GM12875 (cell line): ENCODE results near the gene PHKG2.

Source experiments
- H3K4me3 ChIP-seq: one replicate; pipeline ENCODE4 v1.5.1; 2011; ENCODE audit warnings: low read depth, low read length, control low read depth
- TF ChIP-seq, protein P1 (sequence below): IDR thresholded peaks from 2 replicates; pipeline ENCODE4 v1.5.1; 2011; ENCODE audit warnings: low read depth, mild to moderate bottlenecking, control low read depth, inconsistent platforms, low read length, moderate library complexity, borderline replicate concordance; ENCODE audit not compliant: insufficient read depth

PHKG2 gene

DNA sequence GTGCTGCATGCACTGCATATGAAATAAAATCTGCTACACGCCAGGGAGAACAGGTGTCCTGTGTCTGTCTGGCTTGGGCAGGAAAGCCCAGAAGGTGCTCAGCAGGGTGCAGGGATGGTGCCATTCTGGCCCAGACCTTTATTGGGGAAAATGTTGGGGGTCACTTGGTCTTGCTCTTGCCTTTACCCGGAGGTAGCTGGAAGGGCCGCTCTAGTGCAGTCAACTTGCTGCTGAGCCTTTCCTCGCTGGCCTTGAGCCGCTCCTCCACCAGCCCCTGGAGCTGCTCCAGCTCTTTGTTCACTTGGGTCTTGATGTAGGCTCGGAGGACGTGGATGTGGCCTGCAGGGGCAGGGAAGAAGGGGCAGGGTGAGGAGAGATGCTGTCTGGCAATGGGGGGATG lies 9.1 kb downstream of the PHKG2 start:
- TF ChIP-seq, protein P1, sequence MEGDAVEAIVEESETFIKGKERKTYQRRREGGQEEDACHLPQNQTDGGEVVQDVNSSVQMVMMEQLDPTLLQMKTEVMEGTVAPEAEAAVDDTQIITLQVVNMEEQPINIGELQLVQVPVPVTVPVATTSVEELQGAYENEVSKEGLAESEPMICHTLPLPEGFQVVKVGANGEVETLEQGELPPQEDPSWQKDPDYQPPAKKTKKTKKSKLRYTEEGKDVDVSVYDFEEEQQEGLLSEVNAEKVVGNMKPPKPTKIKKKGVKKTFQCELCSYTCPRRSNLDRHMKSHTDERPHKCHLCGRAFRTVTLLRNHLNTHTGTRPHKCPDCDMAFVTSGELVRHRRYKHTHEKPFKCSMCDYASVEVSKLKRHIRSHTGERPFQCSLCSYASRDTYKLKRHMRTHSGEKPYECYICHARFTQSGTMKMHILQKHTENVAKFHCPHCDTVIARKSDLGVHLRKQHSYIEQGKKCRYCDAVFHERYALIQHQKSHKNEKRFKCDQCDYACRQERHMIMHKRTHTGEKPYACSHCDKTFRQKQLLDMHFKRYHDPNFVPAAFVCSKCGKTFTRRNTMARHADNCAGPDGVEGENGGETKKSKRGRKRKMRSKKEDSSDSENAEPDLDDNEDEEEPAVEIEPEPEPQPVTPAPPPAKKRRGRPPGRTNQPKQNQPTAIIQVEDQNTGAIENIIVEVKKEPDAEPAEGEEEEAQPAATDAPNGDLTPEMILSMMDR: no peak
- no peak overlapping the region for H3K4me3 ChIP-seq

DNA sequence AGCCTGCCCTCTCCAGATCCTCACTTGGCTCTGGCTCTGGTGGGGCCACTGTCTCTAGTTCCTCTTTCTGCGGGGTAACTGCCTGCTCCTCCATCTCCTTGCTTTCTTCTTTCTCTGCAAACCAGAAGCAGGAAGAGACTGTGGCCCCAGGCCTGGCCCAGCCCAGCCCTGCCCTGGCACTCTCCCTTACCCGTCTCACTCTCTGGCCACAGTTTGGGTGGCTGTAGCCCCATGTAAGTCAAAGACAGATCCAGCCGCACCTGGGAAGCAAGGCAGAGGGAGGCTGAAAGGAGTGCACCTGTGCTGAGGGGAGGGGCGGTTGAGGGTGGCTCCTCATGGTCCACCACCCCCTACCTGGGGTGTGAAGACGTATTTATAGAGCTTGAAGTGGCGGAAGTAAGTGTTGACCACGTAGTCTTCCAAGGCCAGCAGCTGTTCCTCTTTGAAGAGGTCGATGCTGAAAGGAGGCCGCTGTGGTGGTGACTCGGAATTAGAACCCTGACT lies 10.8 kb downstream of the PHKG2 start:
- TF ChIP-seq, protein P1: no peak
- no peak overlapping the region for H3K4me3 ChIP-seq

DNA sequence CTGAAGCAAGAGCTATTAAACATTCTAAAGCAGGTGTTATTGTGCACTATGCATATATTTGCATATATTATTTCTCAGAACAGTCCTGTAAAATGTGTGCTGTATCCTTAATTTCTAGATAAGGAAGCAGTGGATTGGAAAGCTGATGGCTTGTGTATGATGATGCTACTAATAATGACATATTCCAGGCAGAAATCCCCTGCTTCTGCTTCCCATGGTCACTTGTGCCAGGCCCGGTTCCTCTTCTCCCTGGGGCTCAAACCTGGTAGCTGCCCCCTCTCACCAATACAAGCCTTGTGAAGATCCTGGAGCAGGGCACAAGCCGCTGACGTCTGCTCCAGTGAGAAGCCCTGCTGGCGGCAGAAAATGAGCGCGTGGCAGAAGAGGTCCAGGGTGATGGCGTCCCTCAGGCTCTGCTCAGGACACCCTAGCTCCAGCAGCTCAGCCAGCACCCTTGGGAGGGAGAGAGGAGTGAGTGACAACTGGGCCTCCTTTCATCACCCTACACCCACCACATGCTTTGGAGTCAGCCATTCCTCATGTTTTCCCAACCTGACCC lies 11.9 kb downstream of the PHKG2 start:
- TF ChIP-seq, protein P1: no peak

DNA sequence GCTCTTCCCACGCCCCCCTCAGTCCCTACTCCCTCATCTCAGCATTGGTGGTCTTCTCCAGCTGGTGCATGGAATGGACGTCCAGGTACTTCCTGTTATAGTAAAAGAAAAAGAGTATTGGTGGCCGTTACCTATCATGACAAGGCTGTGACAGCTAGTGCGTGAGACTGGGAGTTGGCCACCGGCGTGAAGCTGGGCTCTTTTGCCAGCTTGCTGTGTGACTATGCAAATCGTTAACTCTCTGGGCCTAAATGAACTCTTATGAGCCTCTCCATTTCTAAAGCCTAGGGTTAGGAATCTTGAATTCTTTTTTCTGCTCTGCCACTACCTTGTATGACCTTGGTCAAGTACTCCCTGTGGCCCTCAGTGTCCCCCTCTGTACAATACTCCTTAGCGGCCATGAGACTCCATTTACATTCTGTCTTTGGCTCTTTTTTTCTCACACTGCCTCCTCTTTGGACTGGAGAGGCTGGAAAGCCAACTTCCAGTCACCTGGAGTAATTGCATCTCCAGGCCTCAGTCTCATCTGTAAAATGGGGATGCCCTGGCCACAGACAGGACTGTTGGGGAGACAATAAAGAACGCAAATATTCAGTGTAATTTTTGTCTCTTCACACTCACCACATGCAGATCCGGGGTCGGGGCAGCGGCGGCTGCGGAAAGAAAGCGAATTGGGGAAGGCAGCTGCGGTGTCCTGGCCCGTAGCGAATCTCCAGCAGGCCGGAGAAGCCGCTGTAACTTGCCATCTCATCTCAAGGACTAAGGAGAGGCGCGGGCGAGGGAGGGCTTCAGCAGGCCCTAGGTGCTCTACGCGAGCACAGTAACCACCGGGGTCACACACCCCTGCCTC lies 12.6 kb downstream of the PHKG2 start:
- peak overlapping the region; percentile 80 for H3K4me3 ChIP-seq
- TF ChIP-seq, protein P1: no peak

More for the DNA sequence above, 11.9 kb downstream of the PHKG2 start:
- no peak overlapping the region for H3K4me3 ChIP-seq

DNA sequence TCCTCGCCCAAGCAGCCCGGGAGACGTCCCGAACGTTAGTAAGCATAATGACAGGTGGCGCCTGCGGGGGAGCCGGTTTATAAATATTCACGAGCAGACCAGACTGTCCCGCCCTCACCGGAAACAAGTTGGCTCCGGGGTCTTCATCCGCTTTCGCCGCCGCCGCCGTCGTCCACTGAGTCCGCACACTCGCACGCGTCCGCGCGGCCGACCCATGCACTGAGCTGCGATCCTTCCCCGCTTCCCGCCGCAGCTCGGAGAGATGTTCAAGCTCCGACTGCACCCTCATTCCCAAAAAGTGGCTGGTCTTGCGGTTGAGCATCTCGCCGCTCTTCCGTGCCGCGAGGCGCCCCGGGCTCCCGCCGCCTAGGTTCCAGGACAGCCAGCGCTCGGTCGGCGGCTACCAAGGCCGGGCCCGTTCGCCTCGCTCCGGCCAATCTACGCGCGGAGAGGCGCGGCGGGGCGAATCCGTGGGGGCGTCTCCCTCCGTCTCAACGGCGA lies 13.3 kb downstream of the PHKG2 start:
- TF ChIP-seq, protein P1: no peak
- H3K4me3 ChIP-seq: peak overlapping the region; percentile 80

DNA sequence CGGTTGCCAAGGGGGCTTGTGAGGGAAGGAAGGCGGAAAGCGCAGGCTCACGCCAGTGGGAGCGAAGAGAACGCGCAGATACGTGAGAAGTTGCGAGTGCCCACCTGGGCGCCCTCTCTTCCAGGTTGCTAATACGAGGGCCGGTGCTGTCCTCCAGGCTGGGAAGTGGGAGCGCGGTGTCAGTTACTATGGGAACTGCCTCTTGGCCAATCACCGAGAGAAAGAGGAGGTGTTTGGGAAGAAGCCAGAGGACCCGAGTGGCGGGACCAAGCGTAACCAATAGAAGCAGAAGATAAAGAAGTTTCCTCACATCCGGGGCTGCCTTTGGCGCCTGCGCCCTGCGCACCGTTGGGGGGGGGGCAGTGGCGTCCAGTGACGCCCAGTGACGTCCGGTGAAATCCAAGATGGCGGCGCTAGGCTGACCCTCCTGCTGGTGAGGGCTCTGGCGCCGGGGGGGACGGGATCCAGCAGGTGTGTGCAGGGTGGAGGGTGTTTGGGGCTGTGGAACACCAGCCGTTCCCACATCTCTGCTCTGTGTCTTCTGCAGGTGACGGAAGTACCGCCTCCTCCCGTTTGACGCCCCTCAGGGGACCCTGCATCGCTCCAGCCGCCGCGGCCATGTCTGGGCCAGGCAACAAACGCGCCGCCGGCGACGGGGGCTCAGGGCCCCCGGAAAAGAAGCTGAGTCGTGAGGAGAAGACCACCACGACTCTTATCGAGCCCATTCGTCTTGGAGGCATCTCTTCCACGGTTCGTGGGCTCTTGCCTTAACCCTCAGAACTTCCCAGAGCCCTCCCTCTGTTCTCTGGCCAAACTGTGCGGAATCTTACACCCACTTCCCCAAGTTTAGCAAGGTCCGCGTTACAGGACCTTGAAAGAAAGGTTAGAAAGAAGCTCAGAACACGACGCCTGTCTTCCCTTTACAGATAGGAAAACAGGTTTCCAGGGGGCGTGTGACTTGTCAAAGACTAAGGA lies 14.0 kb downstream of the PHKG2 start, which contains the start of the genes CFAP119 and RNF40:
TSS of gene CFAP119 (minus strand) at position 135 of the 975 bp plus-strand sequence. CDS start 314 bp downstream, outside the sequence.
TSS of gene RNF40 (plus strand) at position 395 of the 975 bp plus-strand sequence. CDS start at position 619, 224 bp downstream.
- peak within 1 kb of the TSS; percentile 80 for H3K4me3 ChIP-seq
- TF ChIP-seq, protein P1: no peak
